Vagina (tissue), 2 donors: Measurements from ENCODE around the gene P2RY8. TPM values are rescaled to one million over a fixed set of nuclear protein-coding genes. Genes with fewer than 3 reads are reported as not detected.

Experiments
- DNase-seq, 2 donors: peaks; one replicate each; pipeline ENCODE4 v3.0.0-alpha.2; 2017; ENCODE audit errors: extremely low spot score in 2 of 2
- H3K27ac ChIP-seq: fragments of 200-600 bp; sonication (generic); one replicate; pipeline ENCODE4 v1.5.1; 2019
- H3K27me3 ChIP-seq: fragments of 200-600 bp; sonication (generic); one replicate; pipeline ENCODE4 v1.5.1; 2019
- H3K36me3 ChIP-seq, 2 donors: fragments of 200-600 bp; sonication (generic); one replicate each; pipeline ENCODE4 v1.5.1; 2017 to 2019
- H3K4me1 ChIP-seq: fragments of 200-600 bp; sonication (generic); one replicate; pipeline ENCODE4 v1.5.1; 2019
- H3K4me3 ChIP-seq, 2 donors: fragments of 200-600 bp; sonication (generic); 1 replicate in 1 of 2; 2 replicates in 1 of 2; pipeline ENCODE4 v1.5.1; 2016 to 2019
- H3K9me3 ChIP-seq: fragments of 200-600 bp; sonication (generic); one replicate; pipeline ENCODE4 v1.5.1; 2019
- POLR2A ChIP-seq, 2 donors: fragments of 450-650 bp; IDR thresholded peaks; one replicate each; pipeline ENCODE4 v1.6.1; 2017; ENCODE audit warnings: antibody characterized with exemption in 2 of 2, mild to moderate bottlenecking in 2 of 2, moderate library complexity in 2 of 2
- POLR2AphosphoS5 ChIP-seq, 2 donors: sonication (generic); formaldehyde crosslinking; IDR thresholded peaks; one replicate each; pipeline ENCODE4 v1.9.0; 2017; ENCODE audit warnings: antibody characterized with exemption in 2 of 2, mild to moderate bottlenecking in 2 of 2, low read depth in 1 of 2; ENCODE audit not compliant: insufficient read depth in 1 of 2
- intact Hi-C: fragments of 100-400 bp; cut with DNase I; formaldehyde crosslinking; loops from one replicate; pipeline ENCODE4 v1.15.1; 2023
- total RNA-seq: library from RNA; depleted of rRNA; stranded (reverse); fragments of >200 nt; gene quantifications from one replicate; pipeline ENCODE4 v1.2.3, GENCODE V29; 2016
- TF ChIP-seq, protein P1 (sequence below), 3 experiments: fragments of 450-650 bp in 2 of 3; fragments of 200-600 bp in 1 of 3; sonication (generic) in 1 of 3; IDR thresholded peaks; one replicate each; pipeline ENCODE4 v1.5.1; 2017 to 2019; ENCODE audit warnings: antibody characterized with exemption in 3 of 3, mild to moderate bottlenecking in 2 of 3, moderate library complexity in 2 of 3

The P2RY8 gene
- total RNA-seq, 1 donor from 2014 or later, result 0.74 TPM

DNA sequence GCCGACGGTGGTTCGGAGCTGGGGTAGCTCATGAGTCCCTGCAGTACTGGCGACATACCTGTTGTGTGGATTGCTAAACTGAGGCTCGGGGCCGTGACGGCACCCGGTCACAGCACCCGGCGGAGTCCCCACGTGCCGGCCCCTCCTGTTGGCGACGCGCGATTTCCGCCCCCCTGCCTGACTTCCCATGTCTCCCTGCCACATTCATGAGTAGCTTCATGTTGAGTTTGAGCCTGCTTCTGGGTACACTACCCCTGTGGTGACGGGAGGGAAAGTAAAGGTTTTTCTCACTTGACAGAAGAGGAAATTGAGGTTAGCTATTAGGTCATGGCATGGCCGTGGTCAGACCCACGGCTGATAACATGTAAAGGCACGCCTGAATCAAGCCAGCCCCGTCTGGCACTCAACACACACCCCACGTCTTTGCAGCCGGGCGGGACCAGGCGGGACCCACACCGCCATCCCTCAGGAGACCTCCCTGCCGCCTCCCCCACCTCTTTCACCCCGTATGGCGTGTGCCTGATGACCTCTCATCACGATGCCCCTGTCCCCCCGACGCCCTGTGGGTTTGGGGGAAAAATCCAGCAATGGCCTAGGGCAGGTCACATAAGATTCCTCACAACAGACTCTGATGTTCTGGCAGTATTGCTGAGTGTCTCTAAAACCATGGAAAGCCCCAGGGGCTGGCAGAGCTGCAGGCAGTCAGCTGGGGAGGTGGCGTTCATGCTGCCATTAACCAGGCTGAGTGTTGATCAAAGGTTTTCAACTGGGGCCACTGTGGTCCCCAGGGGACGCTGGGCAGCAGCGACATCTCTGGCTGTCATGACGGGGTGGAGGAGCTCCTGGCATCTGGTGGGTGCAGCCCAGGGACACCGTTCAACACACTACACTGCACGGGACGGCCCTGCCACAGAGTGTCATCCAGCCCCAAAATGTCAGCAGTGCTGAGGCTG is 29.2 kb downstream of the P2RY8 start:
- DNase-seq, result no peak
- TF ChIP-seq POLR2AphosphoS5 (IDR thresholded peaks at IDR 0.05; ENCODE audit: insufficient read depth in 1 of 2, low read depth in 1 of 2) (no peak), POLR2A (IDR thresholded peaks at IDR 0.05) (no peak)
- TF ChIP-seq, protein P1, sequence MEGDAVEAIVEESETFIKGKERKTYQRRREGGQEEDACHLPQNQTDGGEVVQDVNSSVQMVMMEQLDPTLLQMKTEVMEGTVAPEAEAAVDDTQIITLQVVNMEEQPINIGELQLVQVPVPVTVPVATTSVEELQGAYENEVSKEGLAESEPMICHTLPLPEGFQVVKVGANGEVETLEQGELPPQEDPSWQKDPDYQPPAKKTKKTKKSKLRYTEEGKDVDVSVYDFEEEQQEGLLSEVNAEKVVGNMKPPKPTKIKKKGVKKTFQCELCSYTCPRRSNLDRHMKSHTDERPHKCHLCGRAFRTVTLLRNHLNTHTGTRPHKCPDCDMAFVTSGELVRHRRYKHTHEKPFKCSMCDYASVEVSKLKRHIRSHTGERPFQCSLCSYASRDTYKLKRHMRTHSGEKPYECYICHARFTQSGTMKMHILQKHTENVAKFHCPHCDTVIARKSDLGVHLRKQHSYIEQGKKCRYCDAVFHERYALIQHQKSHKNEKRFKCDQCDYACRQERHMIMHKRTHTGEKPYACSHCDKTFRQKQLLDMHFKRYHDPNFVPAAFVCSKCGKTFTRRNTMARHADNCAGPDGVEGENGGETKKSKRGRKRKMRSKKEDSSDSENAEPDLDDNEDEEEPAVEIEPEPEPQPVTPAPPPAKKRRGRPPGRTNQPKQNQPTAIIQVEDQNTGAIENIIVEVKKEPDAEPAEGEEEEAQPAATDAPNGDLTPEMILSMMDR (IDR thresholded peaks at IDR 0.05), result no peak

GRCh38 chrX:1506916-1507315 is 30.1 kb downstream of the P2RY8 start:
- Histone ChIP-seq H3K36me3 (no peaks in the 10 kb centered on the region), H3K27me3 (no peaks in the 10 kb centered on the region), H3K9me3 (no peaks in the 10 kb centered on the region), H3K27ac (no peak overlapping the region), H3K4me1 (no peaks in the 10 kb centered on the region), H3K4me3 (no peak overlapping the region)
- intact Hi-C loops, result no loop called here
- TF ChIP-seq, protein P1 (IDR thresholded peaks at IDR 0.05), result no peak
- TF ChIP-seq POLR2A (IDR thresholded peaks at IDR 0.05), result no peak
- no peak for DNase-seq

More for the DNA sequence above, 29.2 kb downstream of the P2RY8 start:
- Histone ChIP-seq H3K4me1 (no peaks in the 10 kb centered on the region), H3K36me3 (no peaks in the 10 kb centered on the region), H3K27ac (no peak overlapping the region), H3K4me3 (no peak overlapping the region), H3K9me3 (no peaks in the 10 kb centered on the region), H3K27me3 (no peaks in the 10 kb centered on the region)
- intact Hi-C loops, result no loop called here

GRCh38 chrX:1502853-1503252 is 34.1 kb downstream of the P2RY8 start:
- no peaks in the 10 kb centered on the region for H3K9me3 ChIP-seq
- TF ChIP-seq, protein P1 (IDR thresholded peaks at IDR 0.05), result no peak
- H3K4me3 ChIP-seq, result no peak overlapping the region
- no peak for DNase-seq
- intact Hi-C loops, result no loop called here
- H3K27me3 ChIP-seq, result no peaks in the 10 kb centered on the region
- H3K27ac ChIP-seq, result no peak overlapping the region
- H3K36me3 ChIP-seq, result no peaks in the 10 kb centered on the region
- H3K4me1 ChIP-seq, result no peaks in the 10 kb centered on the region

DNA sequence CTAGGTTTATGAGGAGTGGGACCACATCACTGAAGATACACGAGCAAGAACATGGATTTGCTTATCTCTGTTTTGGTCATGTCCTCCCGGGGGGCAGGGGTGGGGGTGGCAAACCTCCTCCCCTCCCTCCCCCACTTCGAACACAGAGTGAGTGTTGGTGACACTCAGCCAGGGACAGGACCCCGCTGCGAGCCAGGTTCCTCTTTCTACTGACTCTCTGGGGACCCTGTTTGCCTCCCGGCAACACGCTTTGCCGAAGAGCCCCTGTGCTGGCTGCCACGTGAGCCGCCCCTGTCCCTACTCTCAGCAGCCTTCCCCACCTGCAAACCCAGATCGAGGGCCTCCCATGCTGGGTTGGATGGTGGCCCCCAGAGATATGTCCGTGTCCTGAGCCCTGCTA is 34.7 kb downstream of the P2RY8 start:
- H3K9me3 ChIP-seq, result no peaks in the 10 kb centered on the region
- no peaks in the 10 kb centered on the region for H3K27me3 ChIP-seq
- no peak for DNase-seq
- H3K4me1 ChIP-seq, result no peaks in the 10 kb centered on the region
- no peaks in the 10 kb centered on the region for H3K36me3 ChIP-seq
- TF ChIP-seq, protein P1 (IDR thresholded peaks at IDR 0.05), result no peak
- TF ChIP-seq POLR2AphosphoS5 (IDR thresholded peaks at IDR 0.05; ENCODE audit: insufficient read depth in 1 of 2, low read depth in 1 of 2), result no peak
- TF ChIP-seq POLR2A (IDR thresholded peaks at IDR 0.05), result no peak
- intact Hi-C loops, result no loop called here
- H3K4me3 ChIP-seq, result no peak overlapping the region
- H3K27ac ChIP-seq, result no peak overlapping the region
